CD14-positive monocyte (primary cell): ENCODE measurements around the gene SUN3. TPM values are rescaled to one million over a fixed set of nuclear protein-coding genes. Genes with fewer than 3 reads are reported as not detected.

Experiments
- DNase-seq, 3 donors: peaks; one replicate each; pipeline ENCODE4 v3.0.0-alpha.2; 2011 to 2022
- H2AFZ ChIP-seq: 2 replicates; pipeline ENCODE4 v1.6.0; 2012; ENCODE audit warnings: mild to moderate bottlenecking, low read depth, low read length, inconsistent platforms; ENCODE audit not compliant: insufficient read depth, poor library complexity, severe bottlenecking
- H3K27ac ChIP-seq, 2 donors: 1 replicate in 1 of 2; 2 replicates in 1 of 2; pipeline ENCODE4 v1.5.1; 2012 to 2013; ENCODE audit warnings: low read length in 2 of 2, control low read depth in 1 of 2, inconsistent platforms in 1 of 2, low read depth in 1 of 2, mild to moderate bottlenecking in 1 of 2
- H3K27me3 ChIP-seq, 2 donors: one replicate each; pipeline versions ENCODE4 v1.6.0 to v1.6.1; 2011 to 2013; ENCODE audit warnings: low read length in 2 of 2; ENCODE audit not compliant: control insufficient read depth in 2 of 2, insufficient read depth in 2 of 2
- H3K36me3 ChIP-seq, 2 donors: replicated peaks in 1 of 2; 1 replicate in 1 of 2; 2 replicates in 1 of 2; pipeline versions ENCODE4 v1.5.1 to v1.6.1; 2012 to 2013; ENCODE audit warnings: low read length in 2 of 2, control low read depth in 1 of 2, inconsistent platforms in 1 of 2, mild to moderate bottlenecking in 1 of 2; ENCODE audit not compliant: insufficient read depth in 2 of 2, control insufficient read depth in 1 of 2
- H3K4me1 ChIP-seq, 2 donors: 1 replicate in 1 of 2; 2 replicates in 1 of 2; pipeline versions ENCODE4 v1.5.1 to v1.6.1; 2012 to 2013; ENCODE audit warnings: low read length in 2 of 2, control low read depth in 1 of 2, inconsistent platforms in 1 of 2, mild to moderate bottlenecking in 1 of 2, moderate library complexity in 1 of 2; ENCODE audit not compliant: insufficient read depth in 2 of 2, control insufficient read depth in 1 of 2
- H3K4me2 ChIP-seq: replicated peaks from 2 replicates; pipeline ENCODE3; 2012; ENCODE audit warnings: low read length, moderate library complexity, mild to moderate bottlenecking; ENCODE audit not compliant: poor library complexity, severe bottlenecking; ENCODE audit errors: extremely low read depth
- H3K4me3 ChIP-seq, 3 experiments: fragments of 200-600 bp in 1 of 3; sonication (generic) in 1 of 3; replicated peaks in 1 of 3; 1 replicate in 2 of 3; 2 replicates in 1 of 3; pipeline ENCODE4 v1.5.1; 2011 to 2013; ENCODE audit warnings: low read length in 3 of 3, mild to moderate bottlenecking in 3 of 3, control low read depth in 2 of 3, low read depth in 2 of 3, inconsistent platforms in 1 of 3, moderate library complexity in 1 of 3
- H3K79me2 ChIP-seq: 2 replicates; pipeline ENCODE4 v1.6.0; 2012; ENCODE audit warnings: mild to moderate bottlenecking, control low read depth, inconsistent platforms, low read length, moderate library complexity; ENCODE audit not compliant: insufficient read depth
- H3K9ac ChIP-seq: 2 replicates; pipeline ENCODE4 v1.6.0; 2017; ENCODE audit warnings: low read length, mild to moderate bottlenecking; ENCODE audit not compliant: insufficient read depth, poor library complexity, severe bottlenecking
- H3K9me3 ChIP-seq, 2 donors: replicated peaks in 1 of 2; 1 replicate in 1 of 2; 2 replicates in 1 of 2; pipeline versions ENCODE4 v1.5.1 to v1.6.1; 2012 to 2013; ENCODE audit warnings: low read length in 2 of 2, control low read depth in 1 of 2; ENCODE audit not compliant: control insufficient read depth in 1 of 2, insufficient read depth in 1 of 2
- H4K20me1 ChIP-seq: 2 replicates; pipeline ENCODE4 v1.6.0; 2012; ENCODE audit warnings: mild to moderate bottlenecking, low read length, control low read depth, moderate library complexity; ENCODE audit not compliant: insufficient read depth
- H3K27ac Mint-ChIP-seq, 7 donors: one replicate each; pipeline ENCODE4 v1.8.0; 2020; ENCODE audit warnings: mild to moderate bottlenecking in 7 of 7, mixed read lengths in 7 of 7, moderate library complexity in 6 of 7, inconsistent platforms in 2 of 7
- H3K27me3 Mint-ChIP-seq, 3 donors: one replicate each; pipeline ENCODE4 v1.8.0; 2021 to 2022; ENCODE audit warnings: low read depth in 3 of 3, mild to moderate bottlenecking in 3 of 3, mixed read lengths in 3 of 3, moderate library complexity in 3 of 3, inconsistent platforms in 1 of 3
- H3K36me3 Mint-ChIP-seq, 2 donors: one replicate each; pipeline ENCODE4 v1.8.0; 2020; ENCODE audit warnings: mixed read lengths in 2 of 2, inconsistent platforms in 1 of 2, mild to moderate bottlenecking in 1 of 2
- H3K4me1 Mint-ChIP-seq: one replicate; pipeline ENCODE4 v1.8.0; 2020; ENCODE audit warnings: mild to moderate bottlenecking, mixed read lengths
- H3K4me3 Mint-ChIP-seq, 2 donors: one replicate each; pipeline ENCODE4 v1.8.0; 2020; ENCODE audit warnings: mild to moderate bottlenecking in 2 of 2, mixed read lengths in 2 of 2, moderate library complexity in 1 of 2
- H3K9me3 Mint-ChIP-seq, 7 donors: one replicate each; pipeline ENCODE4 v1.8.0; 2020 to 2022; ENCODE audit warnings: mixed read lengths in 7 of 7, mild to moderate bottlenecking in 6 of 7, moderate library complexity in 6 of 7, inconsistent platforms in 2 of 7
- CTCF ChIP-seq: fragments of 200-600 bp; IDR thresholded peaks from one replicate; pipeline ENCODE4 v1.8.0; 2022; ENCODE audit warnings: antibody characterized with exemption, mild to moderate bottlenecking
- WGBS: methylation state at CpG from one replicate; pipeline ENCODE4 v1.1.5; 2013; ENCODE audit warnings: missing lambda C conversion rate; ENCODE audit not compliant: insufficient coverage; 5-methylcytosine and 5-hydroxymethylcytosine counted together
- intact Hi-C, 2 donors: fragments of 100-400 bp; cut with micrococcal nuclease; formaldehyde crosslinking; loops; one replicate each; pipeline versions ENCODE4 v1.15.0 to v1.15.1; 2023
- polyA plus RNA-seq, 3 donors: library from polyadenylated mRNA; depleted of rRNA in 1 of 3; unstranded in 2 of 3; stranded (reverse) in 1 of 3; fragments of 300-500 nt in 2 of 3; fragments of >200 nt in 1 of 3; fragmentation: Illumina TruSeq in 2 of 3; gene quantifications; 1 replicate in 2 of 3; 2 replicates in 1 of 3; pipeline ENCODE4 v1.2.3, GENCODE V29; 2012 to 2021

Gene SUN3
- polyA plus RNA-seq, 3 donors = not detected

- H3K4me3 Mint-ChIP-seq = no peak overlapping the region
- H3K79me2 ChIP-seq = no peaks in the 10 kb centered on the region
- peaks cover 4% of the 10 kb centered on the region in 2 donors for H3K4me1 ChIP-seq
- H3K4me3 ChIP-seq = no peak overlapping the region
- no peak overlapping the region for H2AFZ ChIP-seq
- H3K36me3 Mint-ChIP-seq = no peaks in the 10 kb centered on the region
- intact Hi-C loops = no loop called here
- H3K27me3 ChIP-seq = no peaks in the 10 kb centered on the region
- H3K9me3 ChIP-seq = no peaks in the 10 kb centered on the region
- DNase-seq = no peak
- no peaks in the 10 kb centered on the region for H3K36me3 ChIP-seq
- no peaks in the 10 kb centered on the region for H4K20me1 ChIP-seq
- H3K4me2 ChIP-seq = no peak overlapping the region
- no peak overlapping the region for H3K27ac ChIP-seq
- H3K9ac ChIP-seq = no peak overlapping the region
- WGBS = 95% methylated on average over 4 of the region's 7 CpGs
- peaks cover 4% of the 10 kb centered on the region for H3K4me1 Mint-ChIP-seq
- H3K27ac Mint-ChIP-seq = no peak overlapping the region
- H3K27me3 Mint-ChIP-seq = peaks cover 4 to 7% (median 4%) of the 10 kb centered on the region in 3 donors
- H3K9me3 Mint-ChIP-seq = no peaks in the 10 kb centered on the region
- no peak for TF ChIP-seq CTCF
Measured at GRCh38 chr7:47946581-47947354, 82.1 kb downstream of the SUN3 start.

- intact Hi-C loops = loop anchor here in 1 of 2 donors (1.0 to 2.0 kb wide), 2 partner anchors 165 to 209 kb away; no protein-coding TSS in a partner anchor
- Mint-ChIP-seq H3K4me3 (no peak overlapping the region), H3K27ac (peak overlapping the region in 1 of 7 donors; percentile 23), H3K27me3 (peaks cover 4 to 7% (median 4%) of the 10 kb centered on the region in 3 donors), H3K4me1 (peaks cover 17% of the 10 kb centered on the region), H3K9me3 (no peaks in the 10 kb centered on the region), H3K36me3 (no peaks in the 10 kb centered on the region)
- Histone ChIP-seq H4K20me1 (no peaks in the 10 kb centered on the region), H3K4me2 (no peak overlapping the region), H3K36me3 (no peaks in the 10 kb centered on the region), H3K9me3 (no peaks in the 10 kb centered on the region), H2AFZ (no peak overlapping the region), H3K4me1 (peaks cover 16 to 17% of the 10 kb centered on the region in 2 donors), H3K9ac (no peak overlapping the region), H3K4me3 (no peak overlapping the region), H3K79me2 (no peaks in the 10 kb centered on the region), H3K27me3 (no peaks in the 10 kb centered on the region), H3K27ac (no peak overlapping the region)
- peak; percentile 52 to 64 (median 61) for DNase-seq
- peak; percentile 81 for TF ChIP-seq CTCF
- 38% methylated on average over 6 of the region's 8 CpGs for WGBS
Measured at GRCh38 chr7:47945261-47946015, 83.5 kb downstream of the SUN3 start.
